Measurements from ENCODE around the gene CDHR5.

DNA sequence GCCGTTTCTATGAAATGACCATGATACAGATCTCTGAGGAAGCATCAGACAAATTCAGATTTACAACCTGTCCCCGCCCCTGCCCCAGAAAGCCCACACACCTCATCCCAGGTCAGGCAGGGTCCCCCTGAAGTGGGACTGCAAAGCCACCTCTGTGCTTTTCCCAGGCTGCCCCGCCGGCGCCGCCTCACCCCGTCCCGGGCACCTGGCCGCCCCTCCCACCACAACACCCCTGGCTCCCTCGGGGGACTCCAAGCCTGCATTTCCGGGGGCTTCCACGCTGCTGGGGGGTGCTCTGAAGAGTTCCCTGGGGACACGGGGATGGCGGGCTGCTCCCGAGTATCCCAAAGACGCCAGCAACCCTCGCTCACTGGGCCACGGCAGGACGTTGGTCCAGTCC is 35.5 kb upstream of the CDHR5 start:
- TF ChIP-seq CTCF (IDR thresholded peaks at IDR 0.05; ENCODE audit: insufficient read depth, low read length, poor library complexity, severe bottlenecking) (no peak), EZH2phosphoT487 (conservative IDR thresholded peaks at IDR 0.05; ENCODE audit: low read length) (no peak)

All from SU-DHL-6 (cell line).